IPS-18a (cell line): Measurements from ENCODE around the gene MKRN3.
"Not testable (repeated sequence)": the region's sequence is repeated elsewhere in the genome, so short reads cannot be mapped to it uniquely, and the experiment has no call there.

Experiments
- H3K27ac ChIP-seq: one replicate; pipeline ENCODE4 v1.5.1; 2013; ENCODE audit warnings: low read length
- H3K27me3 ChIP-seq: one replicate; pipeline ENCODE4 v1.6.1; 2013; ENCODE audit warnings: mild to moderate bottlenecking, low read length; ENCODE audit not compliant: control insufficient read depth, insufficient read depth
- H3K36me3 ChIP-seq: one replicate; pipeline ENCODE4 v1.6.1; 2013; ENCODE audit warnings: low read depth, low read length; ENCODE audit not compliant: control insufficient read depth
- H3K4me1 ChIP-seq: one replicate; pipeline ENCODE4 v1.6.1; 2013; ENCODE audit warnings: low read depth, low read length; ENCODE audit not compliant: control insufficient read depth
- H3K4me3 ChIP-seq: one replicate; pipeline ENCODE4 v1.5.1; 2013; ENCODE audit warnings: low read length
- H3K9ac ChIP-seq: one replicate; pipeline ENCODE4 v1.6.1; 2013; ENCODE audit warnings: mild to moderate bottlenecking, low read length, moderate library complexity
- H3K9me3 ChIP-seq: one replicate; pipeline ENCODE4 v1.6.1; 2013; ENCODE audit warnings: low read depth, low read length; ENCODE audit not compliant: control insufficient read depth

Gene MKRN3

GRCh38 chr15:23589012-23589411 lies 23.5 kb downstream of the MKRN3 start:
- H3K9ac ChIP-seq: no peak overlapping the region
- peaks cover 7% of the 10 kb centered on the region for H3K9me3 ChIP-seq
- H3K4me3 ChIP-seq: no peak overlapping the region
- H3K27me3 ChIP-seq: no peaks in the 10 kb centered on the region
- no peaks in the 10 kb centered on the region for H3K36me3 ChIP-seq
- H3K4me1 ChIP-seq: no peaks in the 10 kb centered on the region
- no peak overlapping the region for H3K27ac ChIP-seq

GRCh38 chr15:23594252-23594770 lies 28.8 kb downstream of the MKRN3 start:
- Histone ChIP-seq H3K9me3 (peaks cover 18% of the 10 kb centered on the region), H3K4me3 (no peak overlapping the region), H3K36me3 (no peaks in the 10 kb centered on the region), H3K27me3 (no peaks in the 10 kb centered on the region), H3K9ac (no peak overlapping the region), H3K4me1 (no peaks in the 10 kb centered on the region), H3K27ac (no peak overlapping the region)

GRCh38 chr15:23595368-23595767 lies 29.9 kb downstream of the MKRN3 start:
- Histone ChIP-seq H3K9me3 (peaks cover 16% of the 10 kb centered on the region), H3K27ac (no peak overlapping the region), H3K9ac (no peak overlapping the region), H3K36me3 (no peaks in the 10 kb centered on the region), H3K4me3 (no peak overlapping the region), H3K4me1 (no peaks in the 10 kb centered on the region), H3K27me3 (no peaks in the 10 kb centered on the region)

- no peaks in the 10 kb centered on the region for H3K4me1 ChIP-seq
- peaks cover 16% of the 10 kb centered on the region for H3K9me3 ChIP-seq
- H3K9ac ChIP-seq: no peak overlapping the region
- no peak overlapping the region for H3K4me3 ChIP-seq
- H3K36me3 ChIP-seq: no peaks in the 10 kb centered on the region
- no peaks in the 10 kb centered on the region for H3K27me3 ChIP-seq
- H3K27ac ChIP-seq: no peak overlapping the region
Measured at GRCh38 chr15:23596736-23597135, 31.3 kb downstream of the MKRN3 start.

GRCh38 chr15:23597278-23597677 lies 31.8 kb downstream of the MKRN3 start:
- H3K27ac ChIP-seq, H3K27me3 ChIP-seq, H3K36me3 ChIP-seq, H3K4me1 ChIP-seq, H3K4me3 ChIP-seq, H3K9ac ChIP-seq: not testable (repeated sequence)
- H3K9me3 ChIP-seq: peaks cover 19% of the 10 kb centered on the region

- H3K4me1 ChIP-seq: no peaks in the 10 kb centered on the region
- no peaks in the 10 kb centered on the region for H3K27me3 ChIP-seq
- no peak overlapping the region for H3K27ac ChIP-seq
- no peak overlapping the region for H3K9ac ChIP-seq
- no peaks in the 10 kb centered on the region for H3K36me3 ChIP-seq
- peaks cover 23% of the 10 kb centered on the region for H3K9me3 ChIP-seq
- no peak overlapping the region for H3K4me3 ChIP-seq
Measured at GRCh38 chr15:23599053-23599452, 33.6 kb downstream of the MKRN3 start.

GRCh38 chr15:23602124-23602523 lies 36.6 kb downstream of the MKRN3 start:
- Histone ChIP-seq H3K4me1 (no peaks in the 10 kb centered on the region), H3K9me3 (peaks cover 18% of the 10 kb centered on the region), H3K4me3 (no peak overlapping the region), H3K36me3 (no peaks in the 10 kb centered on the region), H3K9ac (no peak overlapping the region), H3K27ac (no peak overlapping the region), H3K27me3 (no peaks in the 10 kb centered on the region)

GRCh38 chr15:23606226-23606625 lies 40.8 kb downstream of the MKRN3 start:
- Histone ChIP-seq H3K27ac (no peak overlapping the region), H3K4me1 (no peaks in the 10 kb centered on the region), H3K4me3 (no peak overlapping the region), H3K27me3 (no peaks in the 10 kb centered on the region), H3K9ac (no peak overlapping the region), H3K36me3 (no peaks in the 10 kb centered on the region), H3K9me3 (peaks cover 11% of the 10 kb centered on the region)

- H3K36me3 ChIP-seq: no peaks in the 10 kb centered on the region
- no peak overlapping the region for H3K9ac ChIP-seq
- H3K4me1 ChIP-seq: no peaks in the 10 kb centered on the region
- peaks cover 20% of the 10 kb centered on the region for H3K9me3 ChIP-seq
- no peaks in the 10 kb centered on the region for H3K27me3 ChIP-seq
- no peak overlapping the region for H3K4me3 ChIP-seq
- H3K27ac ChIP-seq: no peak overlapping the region
Measured at GRCh38 chr15:23616536-23616935, 51.1 kb downstream of the MKRN3 start.
